ENCODE data around the gene JAM3. TPM values are rescaled to one million over a fixed set of nuclear protein-coding genes. Genes with fewer than 3 reads are reported as not detected.

Gene JAM3
- total RNA-seq, 2 experiments from 2014 or later: 13.5 to 15.3 TPM

- Mint-ChIP-seq H3K4me1 (ENCODE audit: low read depth) (peaks cover 5% of the 10 kb centered on the region), H3K27me3 (peaks cover 28% of the 10 kb centered on the region), H3K9me3 (no peaks in the 10 kb centered on the region), H3K36me3 (ENCODE audit: low read depth) (no peaks in the 10 kb centered on the region), H3K4me3 (no peak overlapping the region), H3K27ac (no peak overlapping the region)
- H3K4me3 ChIP-seq (ENCODE audit: low read length): no peak overlapping the region
- DNase-seq (no peak), ATAC-seq (ENCODE audit: poor library complexity) (no peak)
- H3K36me3 ChIP-seq (ENCODE audit: insufficient read depth, low read length): no peaks in the 10 kb centered on the region
- no peak overlapping the region for H3K27ac ChIP-seq (ENCODE audit: low read depth in 1 of 2, low read length in 2 of 2)
- H3K4me1 ChIP-seq (ENCODE audit: insufficient read depth, low read length): peaks cover 8% of the 10 kb centered on the region
- TF ChIP-seq, protein P1, sequence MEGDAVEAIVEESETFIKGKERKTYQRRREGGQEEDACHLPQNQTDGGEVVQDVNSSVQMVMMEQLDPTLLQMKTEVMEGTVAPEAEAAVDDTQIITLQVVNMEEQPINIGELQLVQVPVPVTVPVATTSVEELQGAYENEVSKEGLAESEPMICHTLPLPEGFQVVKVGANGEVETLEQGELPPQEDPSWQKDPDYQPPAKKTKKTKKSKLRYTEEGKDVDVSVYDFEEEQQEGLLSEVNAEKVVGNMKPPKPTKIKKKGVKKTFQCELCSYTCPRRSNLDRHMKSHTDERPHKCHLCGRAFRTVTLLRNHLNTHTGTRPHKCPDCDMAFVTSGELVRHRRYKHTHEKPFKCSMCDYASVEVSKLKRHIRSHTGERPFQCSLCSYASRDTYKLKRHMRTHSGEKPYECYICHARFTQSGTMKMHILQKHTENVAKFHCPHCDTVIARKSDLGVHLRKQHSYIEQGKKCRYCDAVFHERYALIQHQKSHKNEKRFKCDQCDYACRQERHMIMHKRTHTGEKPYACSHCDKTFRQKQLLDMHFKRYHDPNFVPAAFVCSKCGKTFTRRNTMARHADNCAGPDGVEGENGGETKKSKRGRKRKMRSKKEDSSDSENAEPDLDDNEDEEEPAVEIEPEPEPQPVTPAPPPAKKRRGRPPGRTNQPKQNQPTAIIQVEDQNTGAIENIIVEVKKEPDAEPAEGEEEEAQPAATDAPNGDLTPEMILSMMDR (IDR thresholded peaks at IDR 0.05): no peak
- ChIA-PET CTCF (no interaction called here), POLR2A (no interaction called here)
- intact Hi-C loops (cut with DNase I, micrococcal nuclease): no loop called here
- H3K27me3 ChIP-seq (ENCODE audit: control insufficient read depth in 1 of 2, insufficient read depth in 2 of 2, low read length in 2 of 2): peaks cover 0 to 6% of the 10 kb centered on the region in 2 experiments
- no peaks in the 10 kb centered on the region for H3K9me3 ChIP-seq (ENCODE audit: control insufficient read depth in 1 of 2, insufficient read depth in 1 of 2, low read length in 2 of 2)
Measured at GRCh38 chr11:134049303-134049702, 19.6 kb upstream of the JAM3 start.

DNA sequence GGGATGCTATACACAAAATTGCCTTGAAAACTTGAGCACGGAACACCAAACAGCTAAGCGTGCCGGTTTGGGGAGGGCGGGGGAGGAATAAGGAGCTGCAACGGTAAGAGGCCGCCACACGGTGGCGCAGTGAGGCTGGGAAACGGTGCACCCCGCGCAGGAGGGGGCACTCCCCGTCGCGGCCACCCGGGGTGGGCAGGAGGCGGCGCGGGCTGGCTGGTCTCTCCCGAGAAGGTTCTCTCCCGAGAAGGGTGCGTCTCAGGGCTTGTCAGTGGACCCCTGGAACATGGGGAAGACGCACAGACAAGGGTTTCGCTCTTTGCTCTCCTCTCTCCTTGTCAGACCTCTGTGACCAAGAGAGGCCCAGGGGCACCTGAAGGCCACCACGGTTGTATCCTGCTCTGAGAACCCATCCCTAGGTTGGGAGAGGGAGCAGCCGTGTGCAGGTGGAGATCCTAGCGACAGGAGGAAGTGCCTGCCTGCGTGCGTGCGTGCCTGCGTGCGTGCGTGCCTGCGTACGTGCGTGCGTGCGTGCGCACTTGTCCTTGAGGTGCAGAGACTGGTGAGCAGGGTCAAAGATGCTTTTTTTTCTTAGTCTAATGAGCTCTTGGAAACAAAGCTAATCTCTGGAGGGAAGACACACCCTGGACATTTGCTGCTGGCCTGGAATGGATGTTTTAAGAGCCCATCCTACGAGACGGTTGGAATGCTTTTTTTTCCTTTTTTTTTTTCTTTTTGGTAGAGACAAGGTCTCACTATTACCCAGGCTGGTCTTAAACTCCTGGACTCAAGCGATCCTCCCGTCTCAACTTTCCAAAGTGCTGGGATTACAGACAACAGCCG is 18.1 kb upstream of the JAM3 start:
- H3K27me3 ChIP-seq (ENCODE audit: control insufficient read depth in 1 of 2, insufficient read depth in 2 of 2, low read length in 2 of 2): peaks cover 0 to 9% of the 10 kb centered on the region in 2 experiments
- Mint-ChIP-seq H3K4me3 (no peak overlapping the region), H3K27ac (no peak overlapping the region)

GRCh38 chr11:134052395-134052987 is 16.4 kb upstream of the JAM3 start:
- intact Hi-C loops (cut with DNase I, micrococcal nuclease): no loop called here
- no peaks in the 10 kb centered on the region for H3K9me3 ChIP-seq (ENCODE audit: control insufficient read depth in 1 of 2, insufficient read depth in 1 of 2, low read length in 2 of 2)
- TF ChIP-seq, protein P1 (IDR thresholded peaks at IDR 0.05): no peak
- Mint-ChIP-seq H3K36me3 (ENCODE audit: low read depth) (no peaks in the 10 kb centered on the region), H3K27ac (no peak overlapping the region), H3K27me3 (peaks cover 38% of the 10 kb centered on the region), H3K4me3 (no peak overlapping the region), H3K9me3 (no peaks in the 10 kb centered on the region), H3K4me1 (ENCODE audit: low read depth) (peaks cover 5% of the 10 kb centered on the region)
- H3K4me1 ChIP-seq (ENCODE audit: insufficient read depth, low read length): peaks cover 8% of the 10 kb centered on the region
- ChIA-PET CTCF (no interaction called here), POLR2A (no interaction called here)
- no peak overlapping the region for H3K27ac ChIP-seq (ENCODE audit: low read depth in 1 of 2, low read length in 2 of 2)
- DNase-seq (no peak), ATAC-seq (ENCODE audit: poor library complexity) (no peak)
- no peak overlapping the region for H3K4me3 ChIP-seq (ENCODE audit: low read length)
- peaks cover 0 to 9% of the 10 kb centered on the region in 2 experiments for H3K27me3 ChIP-seq (ENCODE audit: control insufficient read depth in 1 of 2, insufficient read depth in 2 of 2, low read length in 2 of 2)
- no peaks in the 10 kb centered on the region for H3K36me3 ChIP-seq (ENCODE audit: insufficient read depth, low read length)

More for the DNA sequence above, 18.1 kb upstream of the JAM3 start:
- CTCF ChIA-PET: interaction anchor here (0.6 to 1.5 kb wide), 20 partner anchors 11 to 149 kb away, joined by 3 to 12 read pairs (median 4); partner anchors contain the start of gene JAM3
- H3K36me3 ChIP-seq (ENCODE audit: insufficient read depth, low read length): no peaks in the 10 kb centered on the region
- Mint-ChIP-seq H3K36me3 (ENCODE audit: low read depth) (no peaks in the 10 kb centered on the region), H3K9me3 (no peaks in the 10 kb centered on the region), H3K4me1 (ENCODE audit: low read depth) (peaks cover 5% of the 10 kb centered on the region), H3K27me3 (peaks cover 34% of the 10 kb centered on the region)
- no peak overlapping the region for H3K27ac ChIP-seq (ENCODE audit: low read depth in 1 of 2, low read length in 2 of 2)
- H3K4me3 ChIP-seq (ENCODE audit: low read length): no peak overlapping the region
- H3K4me1 ChIP-seq (ENCODE audit: insufficient read depth, low read length): peaks cover 8% of the 10 kb centered on the region
- intact Hi-C loops (cut with DNase I, micrococcal nuclease): loop anchor here (1.0 to 2.0 kb wide), 4 partner anchors 46 to 123 kb away; no protein-coding TSS in a partner anchor
- ATAC-seq (ENCODE audit: poor library complexity) (peak; percentile 96), DNase-seq (peak; percentile 55 to 87 (median 70))
- no peaks in the 10 kb centered on the region for H3K9me3 ChIP-seq (ENCODE audit: control insufficient read depth in 1 of 2, insufficient read depth in 1 of 2, low read length in 2 of 2)
- POLR2A ChIA-PET: interaction anchor here (0.7 to 1.2 kb wide), 9 partner anchors 13 to 123 kb away, joined by 3 to 11 read pairs (median 3); partner anchors contain the start of genes IGSF9B and JAM3
- TF ChIP-seq, protein P1 (IDR thresholded peaks at IDR 0.05): peak; percentile 93
